SU-DHL-6 (cell line): ENCODE measurements around the gene NTSR1.

Experiments used
- CTCF ChIP-seq: fragments of 200-600 bp; sonication (generic); IDR thresholded peaks from one replicate; pipeline ENCODE4 v1.5.1; 2017; ENCODE audit warnings: antibody characterized with exemption, mild to moderate bottlenecking, low read length, moderate library complexity; ENCODE audit not compliant: insufficient read depth, poor library complexity, severe bottlenecking
- EZH2phosphoT487 ChIP-seq: fragments of 200-600 bp; sonication (generic), shearing (Covaris generic); conservative IDR thresholded peaks from 2 replicates; pipeline ENCODE4 v1.6.1; 2018; ENCODE audit warnings: mild to moderate bottlenecking, antibody characterized with exemption, low read length, moderate library complexity, mixed read lengths

GRCh38 chr20:62671765-62672164 is 36.9 kb upstream of the NTSR1 start:
- TF ChIP-seq CTCF (no peak), EZH2phosphoT487 (no peak)
